ENCODE results near the gene IQCK. TPM values are rescaled to one million over a fixed set of nuclear protein-coding genes. Genes with fewer than 3 reads are reported as not detected.

The IQCK gene
- total and polyA plus RNA-seq, 2 donors, result 8.2 to 16.0 TPM

DNA sequence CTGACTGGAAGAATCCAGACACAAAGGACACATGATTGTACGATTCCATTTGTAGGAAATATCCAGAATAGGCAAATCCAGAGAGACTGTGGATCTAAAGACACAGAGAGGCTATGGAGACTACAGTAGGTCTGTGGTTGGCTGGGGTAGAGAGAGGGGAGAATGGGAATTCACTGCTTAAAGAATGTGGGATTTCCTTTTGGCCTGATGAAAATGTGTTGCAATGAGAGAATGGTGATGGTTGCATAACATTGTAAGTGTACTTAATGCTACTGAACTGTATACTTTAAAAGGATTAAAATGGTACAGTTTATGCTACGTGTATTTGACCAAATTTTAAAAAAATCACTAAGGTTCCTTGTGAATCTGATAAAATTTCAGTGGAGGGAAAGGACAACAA, 104.5 kb downstream of the IQCK start:
- H3K36me3 ChIP-seq (ENCODE audit: insufficient read depth), result no peaks in the 10 kb centered on the region
- 84% methylated on average over 2 of the region's 2 CpGs for WGBS
- no peaks in the 10 kb centered on the region for H3K4me1 ChIP-seq (ENCODE audit: insufficient read depth)
- no peak overlapping the region for H3K4me3 ChIP-seq (ENCODE audit: low read depth, low read length)
- no peak overlapping the region for H3K27ac ChIP-seq (ENCODE audit: low read depth)
- DNase-seq (ENCODE audit: extremely low spot score), result no peak

DNA sequence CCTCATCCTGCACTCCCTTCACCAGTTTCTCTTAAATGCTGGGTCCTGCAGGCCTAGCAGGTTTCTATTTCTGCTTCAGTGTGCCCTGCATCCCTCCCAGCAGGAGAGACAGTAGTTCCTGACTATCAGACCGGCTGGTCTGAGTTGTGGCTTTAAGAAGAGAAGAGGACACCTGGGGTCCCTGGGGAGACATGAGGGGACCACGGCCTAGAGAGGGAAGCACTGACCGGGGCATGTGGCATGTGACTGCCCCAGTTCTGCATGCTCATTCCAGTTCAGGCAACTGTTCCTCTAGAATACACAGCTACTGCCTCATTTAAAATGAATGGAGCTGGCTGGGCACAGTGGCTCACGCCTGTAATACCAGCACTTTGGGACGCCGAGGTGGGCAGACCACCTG, 105.3 kb downstream of the IQCK start:
- H3K27ac ChIP-seq (ENCODE audit: low read depth), result no peak overlapping the region
- 95% methylated on average over 6 of the region's 6 CpGs for WGBS

DNA sequence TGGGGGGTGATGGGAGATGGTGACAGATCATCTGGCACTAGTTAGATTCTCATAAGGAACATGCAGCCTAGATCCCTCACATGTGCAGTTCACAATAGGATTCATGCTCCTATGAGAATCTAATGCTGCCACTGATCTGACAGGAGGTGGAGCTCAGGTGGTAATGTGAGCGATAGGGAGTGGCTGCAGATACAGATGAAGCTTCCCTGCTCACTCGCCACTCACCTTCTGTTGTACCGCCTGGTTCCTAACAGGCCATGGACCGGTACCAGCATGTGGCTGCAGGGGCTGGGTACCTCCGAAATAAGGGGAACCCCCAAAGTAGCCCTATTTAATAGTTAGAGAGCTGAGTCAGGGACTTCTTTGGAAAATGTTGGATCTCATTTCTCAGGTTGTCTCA, 106.1 kb downstream of the IQCK start:
- Histone ChIP-seq H3K4me3 (ENCODE audit: low read depth, low read length) (no peak overlapping the region), H3K27ac (ENCODE audit: low read depth) (no peak overlapping the region), H3K4me1 (ENCODE audit: insufficient read depth) (no peaks in the 10 kb centered on the region), H3K36me3 (ENCODE audit: insufficient read depth) (no peaks in the 10 kb centered on the region)
- WGBS, result 97% methylated on average over 5 of the region's 5 CpGs
- no peak for DNase-seq (ENCODE audit: extremely low spot score)

More for the DNA sequence above, 105.3 kb downstream of the IQCK start:
- Histone ChIP-seq H3K4me3 (ENCODE audit: low read depth, low read length) (no peak overlapping the region), H3K4me1 (ENCODE audit: insufficient read depth) (no peaks in the 10 kb centered on the region), H3K36me3 (ENCODE audit: insufficient read depth) (no peaks in the 10 kb centered on the region)
- no peak for DNase-seq (ENCODE audit: extremely low spot score)

DNA sequence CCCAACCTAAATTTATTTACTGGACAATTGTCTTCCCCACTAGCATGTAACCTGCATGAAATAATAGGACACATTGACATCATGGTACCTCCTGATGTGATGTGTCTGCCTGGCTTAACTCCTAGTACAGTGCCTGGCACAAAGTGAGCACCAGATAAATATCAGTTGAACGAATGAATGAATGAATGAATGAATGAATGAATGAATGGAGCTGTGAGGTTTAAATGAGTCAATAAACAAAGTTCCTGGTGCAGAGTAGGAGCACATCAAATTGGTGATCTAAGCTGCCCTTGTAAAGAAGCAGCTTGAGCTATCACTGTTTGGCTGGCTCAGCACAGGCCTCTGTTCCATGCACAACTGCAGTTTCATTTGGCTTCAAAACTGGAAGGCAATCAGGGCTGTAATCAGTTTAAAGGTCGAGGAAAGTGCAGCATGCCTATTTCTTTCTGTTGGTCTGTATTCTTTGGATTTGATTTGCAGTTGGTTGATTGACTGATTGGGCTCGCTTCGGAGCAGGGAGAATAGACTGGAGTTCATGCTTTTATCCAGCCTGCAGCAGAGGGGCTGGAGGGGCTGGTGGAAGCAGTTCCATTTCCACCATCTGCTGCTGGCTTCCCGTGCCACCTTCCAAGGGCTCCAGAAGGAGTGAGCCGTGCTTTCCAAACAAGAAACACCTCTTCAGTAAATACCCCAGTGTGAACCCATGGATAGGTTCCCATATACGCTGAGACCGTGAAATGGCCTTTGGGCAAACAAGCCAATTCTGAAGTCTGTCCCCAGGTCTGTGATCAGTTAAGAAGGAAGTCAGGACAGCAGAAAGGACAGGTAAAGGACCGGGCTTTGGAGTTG, 112.0 kb downstream of the IQCK start:
- no peaks in the 10 kb centered on the region for H3K36me3 ChIP-seq (ENCODE audit: insufficient read depth)
- no peak overlapping the region for H3K27ac ChIP-seq (ENCODE audit: low read depth)
- H3K4me1 ChIP-seq (ENCODE audit: insufficient read depth), result no peaks in the 10 kb centered on the region
- WGBS, result 83% methylated on average over 9 of the region's 9 CpGs
- no peak for DNase-seq (ENCODE audit: extremely low spot score)
- H3K4me3 ChIP-seq (ENCODE audit: low read depth, low read length), result no peak overlapping the region

DNA sequence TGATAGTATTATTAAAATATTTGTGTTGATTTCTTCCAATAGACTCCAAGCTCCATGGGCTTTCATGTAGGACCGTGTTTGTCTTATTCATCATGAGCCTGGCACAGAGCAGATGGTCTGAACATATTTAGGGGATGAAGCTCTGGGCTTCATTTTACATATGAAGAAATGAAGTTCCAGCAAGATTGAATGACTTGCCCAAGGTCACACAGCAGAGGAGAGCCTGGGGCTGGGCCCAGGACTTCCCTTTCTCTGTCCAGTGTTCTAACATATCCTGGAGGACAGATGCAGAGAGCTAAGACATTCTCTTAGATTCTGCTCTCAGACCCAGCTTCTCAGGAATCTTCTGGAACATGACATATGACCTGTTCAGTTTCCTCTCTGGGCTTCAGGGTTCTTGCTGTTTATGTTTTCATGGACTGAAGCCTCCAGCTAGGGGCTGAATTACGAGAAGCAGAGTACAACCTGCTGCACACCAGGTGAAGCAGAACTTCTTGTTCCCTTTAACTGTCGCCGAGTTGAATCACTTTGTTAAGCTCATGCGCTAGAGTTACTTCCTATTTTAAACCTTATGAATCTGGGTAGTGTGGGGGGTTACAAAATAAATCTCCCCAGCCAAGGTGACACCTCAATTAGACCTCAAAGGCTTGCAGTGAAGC, 113.0 kb downstream of the IQCK start:
- H3K27ac ChIP-seq (ENCODE audit: low read depth), result no peak overlapping the region
- no peaks in the 10 kb centered on the region for H3K36me3 ChIP-seq (ENCODE audit: insufficient read depth)
- H3K4me1 ChIP-seq (ENCODE audit: insufficient read depth), result no peaks in the 10 kb centered on the region
- WGBS, result 80% methylated on average over 5 of the region's 5 CpGs
- no peak overlapping the region for H3K4me3 ChIP-seq (ENCODE audit: low read depth, low read length)
- DNase-seq (ENCODE audit: extremely low spot score), result no peak

DNA sequence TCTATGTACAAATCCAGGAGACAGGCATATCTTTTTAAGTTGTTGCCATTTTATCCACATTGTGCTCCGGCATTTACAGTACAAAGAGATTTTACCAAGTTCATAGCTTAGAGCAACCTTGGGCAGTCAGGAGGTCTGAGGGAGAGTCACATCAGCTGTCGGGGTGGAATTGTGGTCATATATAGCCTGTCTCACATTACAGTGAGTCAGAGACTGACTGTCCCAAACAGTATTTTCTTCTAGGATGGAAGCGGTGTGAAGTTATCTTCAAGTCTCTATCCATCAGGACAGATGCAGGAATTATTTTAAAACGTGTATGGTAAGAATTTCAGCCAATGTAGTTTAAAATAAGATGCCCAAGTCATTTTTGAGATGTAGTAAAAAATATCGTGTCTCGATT, 113.6 kb downstream of the IQCK start:
- DNase-seq (ENCODE audit: extremely low spot score), result no peak
- Histone ChIP-seq H3K4me3 (ENCODE audit: low read depth, low read length) (no peak overlapping the region), H3K4me1 (ENCODE audit: insufficient read depth) (no peaks in the 10 kb centered on the region), H3K27ac (ENCODE audit: low read depth) (no peak overlapping the region), H3K36me3 (ENCODE audit: insufficient read depth) (no peaks in the 10 kb centered on the region)
- 77% methylated on average over 6 of the region's 6 CpGs for WGBS

DNA sequence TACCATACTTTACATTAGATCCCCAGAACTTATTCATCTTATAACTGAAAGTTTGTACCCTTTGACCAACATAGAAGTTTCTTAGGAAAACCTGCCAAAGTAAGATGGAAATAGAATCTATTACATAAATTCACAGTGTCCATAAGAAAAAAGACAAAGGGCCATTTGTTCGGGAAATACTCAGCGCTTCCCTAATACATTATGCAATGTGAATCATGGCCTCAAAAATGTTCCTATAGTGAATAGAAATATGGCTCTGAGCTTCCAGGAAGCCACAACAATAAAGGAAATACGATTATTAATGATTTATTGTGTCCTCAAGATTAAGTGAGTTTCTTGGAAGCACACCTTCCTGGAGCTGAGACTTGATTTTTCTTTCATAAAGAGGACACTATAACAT, 115.1 kb downstream of the IQCK start:
- no peak for DNase-seq (ENCODE audit: extremely low spot score)
- Histone ChIP-seq H3K4me1 (ENCODE audit: insufficient read depth) (no peaks in the 10 kb centered on the region), H3K27ac (ENCODE audit: low read depth) (no peak overlapping the region), H3K36me3 (ENCODE audit: insufficient read depth) (no peaks in the 10 kb centered on the region), H3K4me3 (ENCODE audit: low read depth, low read length) (no peak overlapping the region)
- WGBS, result 74% methylated on average over 3 of the region's 3 CpGs

DNA sequence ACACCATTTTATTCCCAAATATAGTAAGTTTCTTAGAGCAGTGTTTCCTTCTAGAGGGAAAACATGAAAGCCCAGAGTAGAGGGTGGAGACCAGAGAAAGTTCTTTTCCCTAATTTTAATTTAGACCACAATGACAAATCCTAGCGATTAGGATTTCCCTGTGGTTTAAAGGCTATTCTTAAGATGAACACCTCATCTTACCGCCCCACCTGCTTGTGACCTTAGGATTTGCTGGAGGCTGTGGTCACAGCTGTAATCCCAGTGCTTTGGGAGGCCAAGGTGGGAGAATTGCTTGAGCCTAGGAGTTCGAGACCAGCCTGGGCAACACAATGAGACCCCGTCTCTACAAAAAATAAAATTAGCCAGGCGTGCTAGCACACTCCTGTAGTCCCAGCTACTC, 115.5 kb downstream of the IQCK start:
- Histone ChIP-seq H3K4me3 (ENCODE audit: low read depth, low read length) (no peak overlapping the region), H3K36me3 (ENCODE audit: insufficient read depth) (no peaks in the 10 kb centered on the region), H3K4me1 (ENCODE audit: insufficient read depth) (no peaks in the 10 kb centered on the region), H3K27ac (ENCODE audit: low read depth) (no peak overlapping the region)
- 97% methylated on average over 5 of the region's 5 CpGs for WGBS
- DNase-seq (ENCODE audit: extremely low spot score), result no peak

DNA sequence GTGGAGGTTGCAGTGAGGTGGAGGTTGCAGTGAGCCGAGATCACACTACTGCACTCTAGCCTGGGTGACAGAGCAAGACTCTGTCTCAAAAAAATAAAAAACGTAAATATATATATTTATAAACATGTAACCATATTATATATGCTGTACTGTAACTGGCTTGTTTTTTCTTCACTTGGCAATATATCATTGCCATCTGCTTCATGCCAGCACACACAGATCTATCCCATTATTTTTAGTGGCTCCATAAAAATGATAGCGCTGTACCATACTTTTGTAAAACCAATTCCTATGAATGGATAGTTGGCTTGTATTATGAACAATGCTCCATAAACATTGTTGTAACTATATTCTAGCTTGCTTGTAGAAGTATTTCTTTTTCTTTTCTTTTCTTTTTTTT, 117.1 kb downstream of the IQCK start:
- 93% methylated on average over 3 of the region's 3 CpGs for WGBS
- Histone ChIP-seq H3K4me3 (ENCODE audit: low read depth, low read length) (no peak overlapping the region), H3K4me1 (ENCODE audit: insufficient read depth) (no peaks in the 10 kb centered on the region), H3K27ac (ENCODE audit: low read depth) (no peak overlapping the region), H3K36me3 (ENCODE audit: insufficient read depth) (no peaks in the 10 kb centered on the region)
- no peak for DNase-seq (ENCODE audit: extremely low spot score)

DNA sequence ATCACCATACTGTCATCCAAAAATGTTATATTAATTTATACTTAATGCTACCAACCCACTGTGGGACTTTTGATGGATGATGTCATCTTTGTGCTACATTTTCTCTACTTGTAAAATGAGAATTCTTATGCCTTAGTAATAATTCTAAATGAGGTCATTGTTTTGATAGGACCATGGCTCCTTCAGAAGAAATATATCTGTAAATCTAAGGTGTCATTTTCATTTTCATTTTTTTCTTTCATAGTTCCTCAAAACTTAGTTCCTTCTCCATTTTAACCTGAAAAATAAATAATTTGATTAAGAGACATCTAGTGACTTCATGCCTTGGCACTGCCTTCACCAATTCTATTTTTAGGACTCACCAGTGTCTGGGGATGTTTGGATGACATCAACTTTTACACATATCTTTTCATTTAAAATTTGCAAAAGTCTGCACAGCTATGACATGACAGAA, 117.9 kb downstream of the IQCK start:
- Histone ChIP-seq H3K4me3 (ENCODE audit: low read depth, low read length) (no peak overlapping the region), H3K27ac (ENCODE audit: low read depth) (no peak overlapping the region), H3K4me1 (ENCODE audit: insufficient read depth) (no peaks in the 10 kb centered on the region), H3K36me3 (ENCODE audit: insufficient read depth) (no peaks in the 10 kb centered on the region)
- no peak for DNase-seq (ENCODE audit: extremely low spot score)

DNA sequence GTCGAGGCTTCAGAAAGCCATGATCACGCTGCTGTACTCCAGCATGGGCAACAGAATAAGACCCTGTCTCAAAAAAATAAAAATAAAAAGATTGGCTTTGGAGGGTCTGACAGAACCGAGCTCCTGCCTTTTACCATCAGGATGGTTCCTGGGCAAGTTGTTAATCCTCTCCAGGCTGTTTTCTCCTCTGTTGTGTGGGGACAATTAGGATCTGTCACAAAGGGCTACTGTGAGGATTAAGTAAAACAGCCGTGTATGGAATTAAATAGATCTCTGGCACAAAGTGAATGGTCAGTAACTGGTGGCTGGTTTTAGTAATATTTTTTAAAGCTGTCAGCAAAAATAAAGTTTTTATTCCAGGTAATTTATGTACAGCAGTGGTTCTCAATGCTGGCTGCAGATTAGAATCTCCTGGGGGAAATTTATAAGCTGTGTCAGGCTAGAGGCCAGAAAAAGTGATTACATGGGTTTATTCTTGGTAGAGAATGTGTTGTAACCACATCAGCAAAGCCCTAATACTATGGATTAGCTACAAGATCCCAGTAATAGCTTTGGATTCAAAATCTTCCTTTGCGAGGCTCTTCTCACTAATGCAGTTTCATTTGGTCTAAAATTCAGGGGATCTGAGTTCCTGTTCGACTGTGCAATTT, 119.4 kb downstream of the IQCK start:
- DNase-seq (ENCODE audit: extremely low spot score), result peak; percentile 36
- Histone ChIP-seq H3K4me1 (ENCODE audit: insufficient read depth) (no peaks in the 10 kb centered on the region), H3K27ac (ENCODE audit: low read depth) (no peak overlapping the region), H3K4me3 (ENCODE audit: low read depth, low read length) (no peak overlapping the region), H3K36me3 (ENCODE audit: insufficient read depth) (no peaks in the 10 kb centered on the region)
- 64% methylated on average over 6 of the region's 6 CpGs for WGBS

DNA sequence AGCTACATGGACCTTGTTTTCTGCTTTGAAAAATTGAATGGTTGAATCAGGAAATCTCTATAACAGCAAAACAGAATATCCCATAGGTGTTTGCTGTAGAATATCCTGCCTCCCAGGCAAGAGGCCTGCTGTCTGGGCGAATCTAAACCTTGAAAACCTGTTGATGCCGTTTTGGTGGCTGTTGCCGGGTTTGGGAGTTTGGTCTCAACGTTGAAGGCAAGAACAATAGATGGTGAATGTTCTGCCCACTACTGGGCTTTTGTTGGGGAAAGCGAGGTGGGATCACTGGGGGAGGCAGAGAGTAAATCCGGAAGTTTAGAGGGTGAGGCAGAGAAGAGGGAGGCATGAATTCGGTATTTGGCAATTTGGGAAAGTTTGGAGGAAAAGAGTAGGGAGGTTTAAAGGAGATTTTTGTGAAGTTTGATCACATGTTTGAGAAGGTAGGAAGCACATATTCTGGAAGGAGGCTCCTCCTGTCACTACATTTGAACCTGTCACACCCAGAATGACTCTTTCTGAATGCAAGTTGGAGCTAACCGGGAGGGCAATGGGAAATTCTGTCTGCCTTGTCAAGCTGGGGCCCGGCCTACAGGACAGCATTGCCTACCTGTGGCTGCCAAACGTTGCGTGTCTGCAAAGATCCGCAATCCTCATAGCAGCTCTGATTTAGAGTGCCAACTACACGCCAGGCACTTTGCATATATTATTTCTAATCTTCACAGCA, 120.1 kb downstream of the IQCK start:
- DNase-seq (ENCODE audit: extremely low spot score), result no peak
- no peaks in the 10 kb centered on the region for H3K4me1 ChIP-seq (ENCODE audit: insufficient read depth)
- H3K27ac ChIP-seq (ENCODE audit: low read depth), result no peak overlapping the region
- WGBS, result 83% methylated on average over 13 of the region's 13 CpGs
- no peaks in the 10 kb centered on the region for H3K36me3 ChIP-seq (ENCODE audit: insufficient read depth)
- H3K4me3 ChIP-seq (ENCODE audit: low read depth, low read length), result no peak overlapping the region

DNA sequence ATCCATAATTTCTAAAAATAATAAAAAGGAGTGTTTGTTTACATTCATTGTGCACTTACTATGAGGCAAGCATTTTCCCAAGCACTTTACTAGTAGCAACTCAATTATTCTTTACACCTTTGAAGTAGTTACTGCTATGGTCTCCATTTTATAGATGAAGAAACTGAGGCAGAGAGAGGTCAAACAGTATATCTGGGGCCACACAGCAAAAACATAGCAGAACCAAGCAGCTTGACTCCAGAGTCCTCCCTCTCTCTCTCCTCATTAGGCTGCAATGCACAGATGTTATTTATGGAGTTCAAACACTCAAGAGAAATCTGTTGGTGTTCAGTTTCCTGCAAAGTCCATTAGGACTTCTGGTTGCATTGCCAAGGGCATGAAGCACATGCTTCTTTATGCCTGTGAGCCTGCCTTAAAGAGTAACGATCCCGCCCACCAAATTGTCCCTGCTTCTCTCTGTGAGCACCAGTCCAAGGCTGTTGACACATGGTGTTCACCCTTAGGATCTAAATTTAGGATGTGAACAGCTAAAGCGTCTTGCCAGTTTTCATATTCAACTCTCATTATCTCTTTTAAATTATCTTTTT, 122.5 kb downstream of the IQCK start:
- Histone ChIP-seq H3K4me3 (ENCODE audit: low read depth, low read length) (no peak overlapping the region), H3K27ac (ENCODE audit: low read depth) (no peak overlapping the region), H3K36me3 (ENCODE audit: insufficient read depth) (no peaks in the 10 kb centered on the region), H3K4me1 (ENCODE audit: insufficient read depth) (no peaks in the 10 kb centered on the region)
- WGBS, result 59% methylated on average over 3 of the region's 3 CpGs
- no peak for DNase-seq (ENCODE audit: extremely low spot score)

Data from urinary bladder (tissue), 4 donors.